ENCODE measurements around the gene MOV10L1. TPM values are rescaled to one million over a fixed set of nuclear protein-coding genes. Genes with fewer than 3 reads are reported as not detected.

MOV10L1 gene
- total RNA-seq, 3 donors from 2014 or later, result 0.16 to 0.44 (median 0.33) TPM

DNA sequence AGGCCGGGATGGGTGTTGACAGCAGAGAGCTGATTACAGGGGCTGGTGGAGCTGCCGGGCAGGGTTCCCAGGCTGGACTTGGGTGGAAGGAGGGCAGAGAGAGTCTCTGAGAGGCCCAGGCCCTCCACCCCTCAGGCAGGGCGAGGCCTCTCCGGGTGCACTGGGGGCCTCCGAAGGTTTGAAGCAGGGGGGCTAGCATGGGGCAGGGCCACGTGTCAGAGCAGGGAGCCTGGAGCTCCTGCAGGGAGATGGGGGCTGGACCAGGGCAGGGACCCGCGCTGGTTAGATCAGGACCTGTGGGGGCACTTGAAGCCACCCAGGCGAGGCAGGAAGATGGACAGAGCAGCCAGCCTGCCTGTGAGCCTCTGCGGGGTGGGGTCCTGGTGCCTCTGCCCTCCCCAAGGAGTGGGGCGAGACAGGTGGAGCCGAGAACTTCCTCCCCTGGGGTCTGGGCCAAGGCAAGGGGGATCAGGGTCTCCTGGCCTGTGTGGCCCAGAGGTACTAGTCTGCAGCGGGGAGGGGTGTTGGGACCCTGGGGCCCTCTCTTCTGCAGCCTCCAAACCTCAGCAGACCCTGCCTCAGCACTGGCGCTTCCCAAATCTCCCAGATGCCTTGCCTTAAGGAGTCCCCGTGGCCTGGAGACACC lies 81.6 kb downstream of the MOV10L1 start:
- TF ChIP-seq POLR2AphosphoS5 (IDR thresholded peaks at IDR 0.05), result no peak
- H3K27me3 ChIP-seq, result no peaks in the 10 kb centered on the region
- intact Hi-C loops (cut with DNase I; ENCODE audit: low total_unique reads), result no loop called here
- H3K36me3 ChIP-seq, result no peaks in the 10 kb centered on the region
- H3K9me3 ChIP-seq, result no peaks in the 10 kb centered on the region
- H3K4me1 ChIP-seq, result no peaks in the 10 kb centered on the region
- peak overlapping the region in 2 of 3 donors; percentile 64 to 88 for H3K4me3 ChIP-seq
- no peak overlapping the region for H3K27ac ChIP-seq
- no peak for DNase-seq (ENCODE audit: low spot score in 2 of 2)

DNA sequence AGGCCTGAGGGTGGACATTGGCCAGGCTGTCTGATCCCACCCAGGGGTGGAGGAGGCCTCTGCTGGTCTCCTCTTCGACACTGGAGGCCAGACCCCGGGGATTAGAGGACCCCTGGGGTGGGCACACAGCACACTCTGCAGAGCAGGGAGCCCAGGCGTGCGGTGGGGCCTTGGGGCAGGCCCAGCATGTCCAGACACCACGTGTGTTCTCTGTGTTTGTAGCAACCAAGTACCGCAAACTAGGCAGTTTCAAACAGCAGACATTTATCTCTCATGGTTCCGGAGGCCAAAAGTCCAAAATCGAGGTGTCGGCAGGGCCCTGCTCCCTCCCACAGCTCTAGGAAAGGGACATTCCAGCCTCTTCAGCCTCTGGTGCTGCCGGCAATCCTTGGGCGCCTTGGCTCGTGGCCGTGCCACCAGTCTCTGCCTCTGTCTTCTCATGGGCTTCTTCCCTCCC lies 82.2 kb downstream of the MOV10L1 start:
- no peak overlapping the region for H3K4me3 ChIP-seq
- DNase-seq (ENCODE audit: low spot score in 2 of 2), result no peak
- TF ChIP-seq CTCF (IDR thresholded peaks at IDR 0.05) (no peak), POLR2AphosphoS5 (IDR thresholded peaks at IDR 0.05) (no peak)
- no peaks in the 10 kb centered on the region for H3K27me3 ChIP-seq
- H3K27ac ChIP-seq, result no peak overlapping the region
- no peaks in the 10 kb centered on the region for H3K36me3 ChIP-seq
- H3K4me1 ChIP-seq, result no peaks in the 10 kb centered on the region
- intact Hi-C loops (cut with DNase I; ENCODE audit: low total_unique reads), result no loop called here
- H3K9me3 ChIP-seq, result no peaks in the 10 kb centered on the region

- H3K9me3 ChIP-seq, result no peaks in the 10 kb centered on the region
- H3K4me3 ChIP-seq, result no peak overlapping the region
- no peaks in the 10 kb centered on the region for H3K4me1 ChIP-seq
- no peaks in the 10 kb centered on the region for H3K36me3 ChIP-seq
- intact Hi-C loops (cut with DNase I; ENCODE audit: low total_unique reads), result no loop called here
- no peak for DNase-seq (ENCODE audit: low spot score in 2 of 2)
- H3K27me3 ChIP-seq, result no peaks in the 10 kb centered on the region
- TF ChIP-seq CTCF (IDR thresholded peaks at IDR 0.05), result no peak
- no peak for TF ChIP-seq POLR2AphosphoS5 (IDR thresholded peaks at IDR 0.05)
- TF ChIP-seq POLR2A (IDR thresholded peaks at IDR 0.05), result no peak
- no peak overlapping the region for H3K27ac ChIP-seq
Observed at GRCh38 chr22:50173311-50173982, 83.6 kb downstream of the MOV10L1 start.

- H3K9me3 ChIP-seq, result no peaks in the 10 kb centered on the region
- H3K4me3 ChIP-seq, result no peak overlapping the region
- no peaks in the 10 kb centered on the region for H3K27me3 ChIP-seq
- no peak for TF ChIP-seq POLR2AphosphoS5 (IDR thresholded peaks at IDR 0.05)
- no peak for TF ChIP-seq POLR2A (IDR thresholded peaks at IDR 0.05)
- TF ChIP-seq CTCF (IDR thresholded peaks at IDR 0.05), result no peak
- intact Hi-C loops (cut with DNase I; ENCODE audit: low total_unique reads), result no loop called here
- no peaks in the 10 kb centered on the region for H3K4me1 ChIP-seq
- no peak overlapping the region for H3K27ac ChIP-seq
- no peak for DNase-seq (ENCODE audit: low spot score in 2 of 2)
- H3K36me3 ChIP-seq, result no peaks in the 10 kb centered on the region
Observed at GRCh38 chr22:50173983-50174355, 84.2 kb downstream of the MOV10L1 start.

GRCh38 chr22:50174382-50175190 lies 84.8 kb downstream of the MOV10L1 start:
- Histone ChIP-seq H3K9me3 (no peaks in the 10 kb centered on the region), H3K36me3 (no peaks in the 10 kb centered on the region), H3K27ac (no peak overlapping the region), H3K4me1 (no peaks in the 10 kb centered on the region), H3K4me3 (no peak overlapping the region), H3K27me3 (no peaks in the 10 kb centered on the region)
- intact Hi-C loops (cut with DNase I; ENCODE audit: low total_unique reads), result no loop called here
- DNase-seq (ENCODE audit: low spot score in 2 of 2), result no peak
- TF ChIP-seq CTCF (IDR thresholded peaks at IDR 0.05) (no peak), POLR2A (IDR thresholded peaks at IDR 0.05) (no peak), POLR2AphosphoS5 (IDR thresholded peaks at IDR 0.05) (no peak)

Measured in breast epithelium (tissue), 4 donors.